ENCODE measurements around the gene IL21R. TPM values are rescaled to one million over a fixed set of nuclear protein-coding genes. Genes with fewer than 3 reads are reported as not detected.
A peak's percentile ranks its signal among the peaks of the same experiment; 100 is the strongest.

The IL21R gene
- total RNA-seq, 6 experiments from 2014 or later: 0.96 to 1.8 (median 1.2) TPM

- Mint-ChIP-seq H3K4me3 (no peak overlapping the region), H3K27ac (peak overlapping the region; percentile 34; the same call in 1 of the 2 replicates), H3K27me3 (ENCODE audit: insufficient read depth) (no peaks in the 10 kb centered on the region), H3K9me3 (no peaks in the 10 kb centered on the region), H3K4me1 (ENCODE audit: low read depth) (peaks cover 27% of the 10 kb centered on the region), H3K36me3 (ENCODE audit: low read depth) (peaks cover 41% of the 10 kb centered on the region)
- DNase-seq: no peak
- TF ChIP-seq CTCF (IDR thresholded peaks at IDR 0.05): no peak
Measured at GRCh38 chr16:27491894-27492587, 90.1 kb downstream of the IL21R start.

GRCh38 chr16:27492588-27492979, 90.6 kb downstream of the IL21R start:
- Mint-ChIP-seq H3K36me3 (ENCODE audit: low read depth) (peaks cover 43% of the 10 kb centered on the region), H3K27ac (no peak overlapping the region), H3K27me3 (ENCODE audit: insufficient read depth) (no peaks in the 10 kb centered on the region), H3K4me3 (no peak overlapping the region), H3K4me1 (ENCODE audit: low read depth) (peaks cover 27% of the 10 kb centered on the region), H3K9me3 (no peaks in the 10 kb centered on the region)
- no peak for TF ChIP-seq CTCF (IDR thresholded peaks at IDR 0.05)
- no peak for DNase-seq

- H3K9me3 Mint-ChIP-seq: no peaks in the 10 kb centered on the region
- peak overlapping the region; percentile 36 for H3K4me3 Mint-ChIP-seq
- no peak for TF ChIP-seq CTCF (IDR thresholded peaks at IDR 0.05)
- peak overlapping the region; percentile 86 for H3K27ac Mint-ChIP-seq
- peaks cover 2% of the 10 kb centered on the region; the same call in 1 of the 2 replicates for H3K27me3 Mint-ChIP-seq (ENCODE audit: insufficient read depth)
- peak; percentile 88 for DNase-seq
- peaks cover 45% of the 10 kb centered on the region for H3K36me3 Mint-ChIP-seq (ENCODE audit: low read depth)
- peaks cover 27% of the 10 kb centered on the region for H3K4me1 Mint-ChIP-seq (ENCODE audit: low read depth)
Measured at GRCh38 chr16:27495191-27495590, 93.2 kb downstream of the IL21R start.

GRCh38 chr16:27498031-27498825, 96.3 kb downstream of the IL21R start:
- Mint-ChIP-seq H3K27me3 (ENCODE audit: insufficient read depth) (peaks cover 2% of the 10 kb centered on the region; the same call in 1 of the 2 replicates), H3K4me3 (no peak overlapping the region), H3K9me3 (no peaks in the 10 kb centered on the region), H3K36me3 (ENCODE audit: low read depth) (peaks cover 54% of the 10 kb centered on the region), H3K27ac (peak overlapping the region; percentile 25; the same call in 1 of the 2 replicates), H3K4me1 (ENCODE audit: low read depth) (peaks cover 22% of the 10 kb centered on the region)
- no peak for TF ChIP-seq CTCF (IDR thresholded peaks at IDR 0.05)
- DNase-seq: no peak

GRCh38 chr16:27498916-27499658, 97.1 kb downstream of the IL21R start:
- DNase-seq: no peak
- H3K27ac Mint-ChIP-seq: no peak overlapping the region
- H3K36me3 Mint-ChIP-seq (ENCODE audit: low read depth): peaks cover 61% of the 10 kb centered on the region
- no peaks in the 10 kb centered on the region for H3K9me3 Mint-ChIP-seq
- H3K4me1 Mint-ChIP-seq (ENCODE audit: low read depth): peaks cover 30% of the 10 kb centered on the region
- no peak for TF ChIP-seq CTCF (IDR thresholded peaks at IDR 0.05)
- H3K27me3 Mint-ChIP-seq (ENCODE audit: insufficient read depth): peaks cover 2% of the 10 kb centered on the region; the same call in 1 of the 2 replicates
- H3K4me3 Mint-ChIP-seq: no peak overlapping the region
